HG03457 (cell line): ENCODE results near the gene TLE4.
"Not testable (repeated sequence)": the region's sequence is repeated elsewhere in the genome, so short reads cannot be mapped to it uniquely, and the experiment has no call there.

Experiments used
- ATAC-seq: cut with Tn5 transposase; IDR thresholded peaks from one replicate; pipeline ENCODE4 v1.9.1; 2021; ENCODE audit warnings: moderate number of reproducible peaks; ENCODE audit not compliant: unreplicated experiment

TLE4 gene

GRCh38 chr9:79598562-79599345 lies 27.0 kb downstream of the TLE4 start:
- no peak for ATAC-seq

GRCh38 chr9:79600466-79600865 lies 28.7 kb downstream of the TLE4 start:
- no peak for ATAC-seq

GRCh38 chr9:79603222-79603920 lies 31.6 kb downstream of the TLE4 start:
- ATAC-seq, result no peak

- ATAC-seq, result no peak
These were observed 32.4 kb downstream of the TLE4 start for GRCh38 chr9:79604149-79604548.

- ATAC-seq, result no peak
These were observed 33.3 kb downstream of the TLE4 start for GRCh38 chr9:79604921-79605562.

- not testable (repeated sequence) for ATAC-seq
These were observed 34.8 kb downstream of the TLE4 start for GRCh38 chr9:79606529-79606928.

- no peak for ATAC-seq
These were observed 37.8 kb downstream of the TLE4 start for GRCh38 chr9:79609468-79610018.

GRCh38 chr9:79610019-79610631 lies 38.4 kb downstream of the TLE4 start:
- no peak for ATAC-seq

- peak; percentile 86 for ATAC-seq
These were observed 39.2 kb downstream of the TLE4 start for GRCh38 chr9:79610791-79611614.

GRCh38 chr9:79613145-79613544 lies 41.4 kb downstream of the TLE4 start:
- no peak for ATAC-seq

GRCh38 chr9:79615038-79615437 lies 43.3 kb downstream of the TLE4 start:
- no peak for ATAC-seq

- no peak for ATAC-seq
These were observed 44.2 kb downstream of the TLE4 start for GRCh38 chr9:79616013-79616412.

- no peak for ATAC-seq
These were observed 45.2 kb downstream of the TLE4 start for GRCh38 chr9:79616971-79617370.

GRCh38 chr9:79617395-79617794 lies 45.6 kb downstream of the TLE4 start:
- no peak for ATAC-seq

GRCh38 chr9:79619930-79620329 lies 48.2 kb downstream of the TLE4 start:
- no peak for ATAC-seq

GRCh38 chr9:79621916-79622575 lies 50.3 kb downstream of the TLE4 start:
- no peak for ATAC-seq

- peak; percentile 95 for ATAC-seq
These were observed 52.3 kb downstream of the TLE4 start for GRCh38 chr9:79623799-79624721.

GRCh38 chr9:79629721-79630120 lies 58.0 kb downstream of the TLE4 start:
- ATAC-seq, result no peak
